ENCODE data around the gene PSMB7. TPM values are rescaled to one million over a fixed set of nuclear protein-coding genes. Genes with fewer than 3 reads are reported as not detected.

The PSMB7 gene
- polyA plus RNA-seq, 3 donors from 2014 or later = 167 to 256 (median 186) TPM

- Mint-ChIP-seq H3K36me3 (peaks cover 11 to 31% (median 13%) of the 10 kb centered on the region in 3 donors), H3K4me1 (peaks cover 3 to 5% of the 10 kb centered on the region in 2 donors), H3K4me3 (no peak overlapping the region), H3K9me3 (no peaks in the 10 kb centered on the region), H3K27me3 (ENCODE audit: low read depth in 3 of 3) (peaks cover 0 to 3% (median 2%) of the 10 kb centered on the region in 3 donors), H3K27ac (peak overlapping the region in 4 of 6 donors; percentile 15 to 57 (median 45))
- DNase-seq = no peak
Measured at GRCh38 chr9:124351672-124352468, 63.4 kb downstream of the PSMB7 start.

GRCh38 chr9:124350494-124351263 is 64.6 kb downstream of the PSMB7 start:
- Mint-ChIP-seq H3K36me3 (peaks cover 11 to 30% (median 13%) of the 10 kb centered on the region in 3 donors), H3K4me3 (no peak overlapping the region), H3K27me3 (ENCODE audit: low read depth in 3 of 3) (peaks cover 0 to 2% (median 0%) of the 10 kb centered on the region in 3 donors), H3K27ac (peak overlapping the region in 1 of 6 donors; percentile 15), H3K4me1 (no peaks in the 10 kb centered on the region), H3K9me3 (no peaks in the 10 kb centered on the region)
- no peak for DNase-seq

- DNase-seq = no peak
- Mint-ChIP-seq H3K4me3 (no peak overlapping the region), H3K27me3 (ENCODE audit: low read depth in 3 of 3) (peaks cover 0 to 2% (median 0%) of the 10 kb centered on the region in 3 donors), H3K9me3 (no peaks in the 10 kb centered on the region), H3K27ac (peak overlapping the region in 1 of 6 donors; percentile 28), H3K4me1 (no peaks in the 10 kb centered on the region), H3K36me3 (peaks cover 11 to 30% (median 13%) of the 10 kb centered on the region in 3 donors)
Measured at GRCh38 chr9:124349675-124350493, 65.4 kb downstream of the PSMB7 start.

- no peaks in the 10 kb centered on the region for H3K9me3 Mint-ChIP-seq
- H3K4me1 Mint-ChIP-seq = no peaks in the 10 kb centered on the region
- H3K4me3 Mint-ChIP-seq = no peak overlapping the region
- H3K27ac Mint-ChIP-seq = peak overlapping the region in 1 of 6 donors; percentile 17
- DNase-seq = no peak
- peaks cover 11 to 30% (median 13%) of the 10 kb centered on the region in 3 donors for H3K36me3 Mint-ChIP-seq
- peaks cover 0 to 2% (median 0%) of the 10 kb centered on the region in 3 donors for H3K27me3 Mint-ChIP-seq (ENCODE audit: low read depth in 3 of 3)
Measured at GRCh38 chr9:124349267-124349666, 66.0 kb downstream of the PSMB7 start.

GRCh38 chr9:124348831-124349230 is 66.4 kb downstream of the PSMB7 start:
- DNase-seq = no peak
- Mint-ChIP-seq H3K36me3 (peaks cover 11 to 30% (median 11%) of the 10 kb centered on the region in 3 donors), H3K4me1 (no peaks in the 10 kb centered on the region), H3K9me3 (no peaks in the 10 kb centered on the region), H3K27me3 (ENCODE audit: low read depth in 3 of 3) (peaks cover 0 to 2% (median 0%) of the 10 kb centered on the region in 3 donors), H3K4me3 (no peak overlapping the region), H3K27ac (peak overlapping the region in 2 of 6 donors; percentile 2 to 8)

- DNase-seq = no peak
- H3K36me3 Mint-ChIP-seq = peaks cover 8 to 27% (median 9%) of the 10 kb centered on the region in 3 donors
- H3K27ac Mint-ChIP-seq = peak overlapping the region in 3 of 6 donors; percentile 2 to 74 (median 8)
- H3K4me3 Mint-ChIP-seq = no peak overlapping the region
- H3K4me1 Mint-ChIP-seq = no peaks in the 10 kb centered on the region
- H3K9me3 Mint-ChIP-seq = no peaks in the 10 kb centered on the region
- H3K27me3 Mint-ChIP-seq (ENCODE audit: low read depth in 3 of 3) = peaks cover 0 to 2% (median 0%) of the 10 kb centered on the region in 3 donors
Measured at GRCh38 chr9:124348363-124348762, 66.9 kb downstream of the PSMB7 start.

GRCh38 chr9:124347968-124348358 is 67.3 kb downstream of the PSMB7 start:
- H3K27ac Mint-ChIP-seq = peak overlapping the region in 3 of 6 donors; percentile 2 to 74 (median 27)
- no peaks in the 10 kb centered on the region for H3K4me1 Mint-ChIP-seq
- H3K27me3 Mint-ChIP-seq (ENCODE audit: low read depth in 3 of 3) = peaks cover 0 to 2% (median 0%) of the 10 kb centered on the region in 3 donors
- H3K4me3 Mint-ChIP-seq = no peak overlapping the region
- peaks cover 8 to 23% (median 8%) of the 10 kb centered on the region in 3 donors for H3K36me3 Mint-ChIP-seq
- DNase-seq = no peak
- H3K9me3 Mint-ChIP-seq = no peaks in the 10 kb centered on the region

- H3K27ac Mint-ChIP-seq = peak overlapping the region in 1 of 6 donors; percentile 27
- H3K9me3 Mint-ChIP-seq = no peaks in the 10 kb centered on the region
- DNase-seq = no peak
- no peak overlapping the region for H3K4me3 Mint-ChIP-seq
- H3K27me3 Mint-ChIP-seq (ENCODE audit: low read depth in 3 of 3) = peaks cover 0 to 2% (median 0%) of the 10 kb centered on the region in 3 donors
- peaks cover 8 to 18% (median 8%) of the 10 kb centered on the region in 3 donors for H3K36me3 Mint-ChIP-seq
- H3K4me1 Mint-ChIP-seq = no peaks in the 10 kb centered on the region
Measured at GRCh38 chr9:124347206-124347967, 67.9 kb downstream of the PSMB7 start.

- Mint-ChIP-seq H3K4me1 (no peaks in the 10 kb centered on the region), H3K36me3 (peaks cover 6 to 15% (median 6%) of the 10 kb centered on the region in 3 donors), H3K4me3 (no peak overlapping the region), H3K27me3 (ENCODE audit: low read depth in 3 of 3) (peaks cover 0 to 2% (median 0%) of the 10 kb centered on the region in 3 donors), H3K9me3 (no peaks in the 10 kb centered on the region), H3K27ac (no peak overlapping the region)
- no peak for DNase-seq
Measured at GRCh38 chr9:124346347-124347163, 68.7 kb downstream of the PSMB7 start.

GRCh38 chr9:124345751-124346281 is 69.4 kb downstream of the PSMB7 start:
- peak overlapping the region in 1 of 6 donors; percentile 12 for H3K27ac Mint-ChIP-seq
- no peaks in the 10 kb centered on the region for H3K9me3 Mint-ChIP-seq
- DNase-seq = no peak
- H3K4me1 Mint-ChIP-seq = no peaks in the 10 kb centered on the region
- no peak overlapping the region for H3K4me3 Mint-ChIP-seq
- peaks cover 0 to 2% (median 0%) of the 10 kb centered on the region in 3 donors for H3K27me3 Mint-ChIP-seq (ENCODE audit: low read depth in 3 of 3)
- H3K36me3 Mint-ChIP-seq = peaks cover 0 to 8% (median 5%) of the 10 kb centered on the region in 3 donors

GRCh38 chr9:124345063-124345462 is 70.2 kb downstream of the PSMB7 start:
- no peak overlapping the region for H3K4me3 Mint-ChIP-seq
- H3K27ac Mint-ChIP-seq = peak overlapping the region in 1 of 6 donors; percentile 29
- no peak for DNase-seq
- H3K4me1 Mint-ChIP-seq = no peaks in the 10 kb centered on the region
- peaks cover 0 to 2% (median 0%) of the 10 kb centered on the region in 3 donors for H3K27me3 Mint-ChIP-seq (ENCODE audit: low read depth in 3 of 3)
- H3K36me3 Mint-ChIP-seq = peaks cover 0 to 7% (median 5%) of the 10 kb centered on the region in 3 donors
- no peaks in the 10 kb centered on the region for H3K9me3 Mint-ChIP-seq
